Nephron progenitor cell (in vitro differentiated cells): ENCODE measurements around the gene ZFHX3.

Source experiments
- DNase-seq: peaks from one replicate; pipeline ENCODE4 v3.0.0; 2021
- H3K27ac Mint-ChIP-seq: 2 replicates; pipeline ENCODE4 v1.8.0; 2021; ENCODE audit warnings: mild to moderate bottlenecking, moderate library complexity, mixed read lengths
- H3K27me3 Mint-ChIP-seq: 2 replicates; pipeline ENCODE4 v1.8.0; 2021; ENCODE audit warnings: mild to moderate bottlenecking, low read depth, mixed read lengths; ENCODE audit not compliant: poor library complexity
- H3K36me3 Mint-ChIP-seq: 2 replicates; pipeline ENCODE4 v1.8.0; 2021; ENCODE audit warnings: low read depth, mixed read lengths
- H3K4me1 Mint-ChIP-seq: 2 replicates; pipeline ENCODE4 v1.8.0; 2021; ENCODE audit warnings: mixed read lengths
- H3K4me3 Mint-ChIP-seq: 2 replicates; pipeline ENCODE4 v1.8.0; 2021; ENCODE audit warnings: mild to moderate bottlenecking, moderate library complexity, mixed read lengths
- H3K9me3 Mint-ChIP-seq: 2 replicates; pipeline ENCODE4 v1.8.0; 2021; ENCODE audit warnings: mild to moderate bottlenecking, moderate library complexity, mixed read lengths
- CTCF ChIP-seq: fragments of 200-600 bp; sonication (generic); IDR thresholded peaks from 2 replicates; pipeline ENCODE4 v1.5.0; 2021; ENCODE audit warnings: antibody characterized with exemption

ZFHX3 gene

DNA sequence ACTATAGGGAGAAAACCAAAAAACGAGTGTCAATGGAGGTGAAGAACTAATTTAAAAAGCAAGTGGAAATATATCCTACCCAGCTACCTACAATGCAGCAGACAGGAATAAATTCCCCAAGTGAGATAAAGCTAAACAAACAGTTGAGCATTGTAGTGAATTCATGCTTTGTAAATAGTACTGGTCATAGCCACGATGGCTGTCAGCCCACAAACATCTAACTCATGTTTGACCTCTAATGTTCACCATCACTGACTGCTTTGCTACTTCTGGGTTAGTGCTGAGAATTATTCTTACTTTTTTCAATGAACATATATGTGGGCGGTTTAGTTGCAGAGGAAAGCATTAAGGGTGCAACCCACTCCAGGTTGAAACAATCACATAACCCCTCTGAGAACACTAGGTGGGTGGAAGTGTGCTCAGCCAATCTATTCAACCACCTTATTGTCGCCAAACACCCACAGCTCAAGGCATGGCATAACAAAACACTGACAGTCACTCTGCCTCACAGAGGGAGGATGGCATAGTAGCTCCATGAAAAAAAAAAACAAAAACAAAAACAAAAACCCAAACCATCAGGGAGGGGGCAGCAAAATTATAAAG, 264.1 kb downstream of the ZFHX3 start:
- TF ChIP-seq CTCF: no peak
- Mint-ChIP-seq H3K27ac (no peak overlapping the region), H3K4me3 (no peak overlapping the region), H3K27me3 (peaks cover 12% of the 10 kb centered on the region), H3K36me3 (peaks cover 26% of the 10 kb centered on the region), H3K4me1 (peaks cover 49% of the 10 kb centered on the region), H3K9me3 (no peaks in the 10 kb centered on the region)
- no peak for DNase-seq

GRCh38 chr16:72769876-72770275, 278.1 kb downstream of the ZFHX3 start:
- peaks cover 13% of the 10 kb centered on the region for H3K9me3 Mint-ChIP-seq
- H3K4me3 Mint-ChIP-seq: no peak overlapping the region
- DNase-seq: no peak

DNA sequence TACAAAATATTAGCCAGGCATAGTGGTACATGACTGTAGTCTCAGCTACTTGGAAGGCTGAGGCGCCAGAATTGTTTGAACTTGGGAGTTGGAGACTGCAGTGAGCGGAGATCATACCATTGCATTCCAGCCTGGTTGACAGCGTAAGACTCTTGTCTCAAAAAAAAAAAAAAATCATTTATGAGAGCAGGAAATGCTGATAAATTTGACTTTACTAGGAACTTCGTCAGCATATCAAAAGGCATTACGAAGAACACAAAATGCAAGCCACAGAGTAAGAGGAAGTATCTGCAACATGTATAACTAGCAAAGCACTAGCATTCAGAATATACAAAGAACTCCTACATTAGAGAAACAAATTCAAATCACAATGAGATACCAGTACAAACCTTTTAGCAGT, 279.3 kb downstream of the ZFHX3 start:
- no peak for TF ChIP-seq CTCF
- H3K4me1 Mint-ChIP-seq: peaks cover 12% of the 10 kb centered on the region
- peaks cover 12% of the 10 kb centered on the region for H3K9me3 Mint-ChIP-seq
- peaks cover 22% of the 10 kb centered on the region for H3K36me3 Mint-ChIP-seq
- no peak overlapping the region for H3K4me3 Mint-ChIP-seq
- H3K27me3 Mint-ChIP-seq: no peaks in the 10 kb centered on the region
- no peak for DNase-seq
- no peak overlapping the region for H3K27ac Mint-ChIP-seq

More at GRCh38 chr16:72769876-72770275, 278.1 kb downstream of the ZFHX3 start:
- Mint-ChIP-seq H3K27me3 (no peaks in the 10 kb centered on the region), H3K4me1 (no peaks in the 10 kb centered on the region), H3K36me3 (peaks cover 26% of the 10 kb centered on the region), H3K27ac (no peak overlapping the region)
- no peak for TF ChIP-seq CTCF

DNA sequence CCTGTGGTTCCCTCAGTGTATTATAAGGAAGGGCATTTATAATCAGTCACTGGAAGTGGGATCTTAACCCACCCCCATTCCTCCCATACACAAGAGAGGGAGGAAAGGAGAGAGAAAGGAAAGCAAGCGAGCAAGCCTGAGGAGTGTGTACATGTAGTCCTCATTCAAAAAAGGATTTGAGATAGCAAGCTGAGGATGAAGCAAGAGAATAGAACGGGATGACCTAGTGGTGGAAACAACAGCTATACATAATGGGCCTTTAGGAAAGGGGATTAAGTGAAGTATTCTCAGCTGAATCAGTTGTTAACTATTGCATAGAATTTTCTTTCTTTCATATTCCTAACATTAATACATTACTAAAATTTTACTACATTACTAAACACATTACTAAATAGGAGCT, 281.4 kb downstream of the ZFHX3 start:
- peaks cover 4% of the 10 kb centered on the region for H3K36me3 Mint-ChIP-seq
- no peaks in the 10 kb centered on the region for H3K27me3 Mint-ChIP-seq
- no peak overlapping the region for H3K27ac Mint-ChIP-seq
- H3K9me3 Mint-ChIP-seq: peaks cover 4% of the 10 kb centered on the region
- TF ChIP-seq CTCF: no peak
- DNase-seq: no peak
- peaks cover 19% of the 10 kb centered on the region for H3K4me1 Mint-ChIP-seq
- no peak overlapping the region for H3K4me3 Mint-ChIP-seq

- peak overlapping the region; percentile 44 for H3K27ac Mint-ChIP-seq
- H3K27me3 Mint-ChIP-seq: no peaks in the 10 kb centered on the region
- no peak for TF ChIP-seq CTCF
- DNase-seq: no peak
- peaks cover 5% of the 10 kb centered on the region for H3K36me3 Mint-ChIP-seq
- peaks cover 6% of the 10 kb centered on the region for H3K9me3 Mint-ChIP-seq
- H3K4me3 Mint-ChIP-seq: no peak overlapping the region
- H3K4me1 Mint-ChIP-seq: peaks cover 19% of the 10 kb centered on the region
These were observed 283.8 kb downstream of the ZFHX3 start for GRCh38 chr16:72764015-72764654.

GRCh38 chr16:72760581-72760980, 287.3 kb downstream of the ZFHX3 start:
- no peak for TF ChIP-seq CTCF
- Mint-ChIP-seq H3K4me3 (no peak overlapping the region), H3K36me3 (peaks cover 36% of the 10 kb centered on the region), H3K27me3 (no peaks in the 10 kb centered on the region), H3K9me3 (peaks cover 36% of the 10 kb centered on the region), H3K4me1 (peaks cover 19% of the 10 kb centered on the region), H3K27ac (no peak overlapping the region)
- no peak for DNase-seq
